ENCODE data around the gene RPL39. TPM values are rescaled to one million over a fixed set of nuclear protein-coding genes. Genes with fewer than 3 reads are reported as not detected.
A peak's percentile ranks its signal among the peaks of the same experiment; 100 is the strongest.

Gene RPL39
- total and polyA plus RNA-seq, 12 donors, result 1,035 to 6,428 (median 1,087) TPM

DNA sequence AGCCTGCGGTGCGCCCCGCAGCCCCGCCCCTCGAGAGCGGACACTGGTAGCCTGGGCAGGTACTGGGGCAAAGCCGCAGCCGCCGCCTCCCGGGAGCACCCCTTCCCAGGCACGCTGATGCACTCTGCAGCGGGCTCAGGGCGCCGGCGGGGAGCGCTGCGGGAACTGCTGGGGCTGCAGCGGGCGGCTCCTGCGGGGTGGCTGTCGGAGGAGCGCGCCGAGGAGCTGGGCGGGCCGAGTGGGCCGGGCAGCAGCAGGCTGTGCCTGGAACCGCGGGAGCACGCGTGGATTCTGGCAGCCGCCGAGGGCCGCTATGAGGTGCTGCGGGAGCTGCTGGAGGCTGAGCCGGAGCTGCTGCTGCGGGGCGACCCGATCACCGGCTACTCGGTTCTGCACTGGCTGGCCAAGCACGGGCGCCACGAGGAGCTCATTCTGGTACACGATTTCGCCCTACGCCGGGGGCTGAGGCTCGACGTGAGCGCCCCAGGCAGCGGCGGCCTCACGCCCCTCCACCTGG, 32.6 kb downstream of the RPL39 start:
- H3K27ac ChIP-seq, result peak overlapping the region in 2 of 10 donors; percentile 22 to 65
- TF ChIP-seq, protein P1, sequence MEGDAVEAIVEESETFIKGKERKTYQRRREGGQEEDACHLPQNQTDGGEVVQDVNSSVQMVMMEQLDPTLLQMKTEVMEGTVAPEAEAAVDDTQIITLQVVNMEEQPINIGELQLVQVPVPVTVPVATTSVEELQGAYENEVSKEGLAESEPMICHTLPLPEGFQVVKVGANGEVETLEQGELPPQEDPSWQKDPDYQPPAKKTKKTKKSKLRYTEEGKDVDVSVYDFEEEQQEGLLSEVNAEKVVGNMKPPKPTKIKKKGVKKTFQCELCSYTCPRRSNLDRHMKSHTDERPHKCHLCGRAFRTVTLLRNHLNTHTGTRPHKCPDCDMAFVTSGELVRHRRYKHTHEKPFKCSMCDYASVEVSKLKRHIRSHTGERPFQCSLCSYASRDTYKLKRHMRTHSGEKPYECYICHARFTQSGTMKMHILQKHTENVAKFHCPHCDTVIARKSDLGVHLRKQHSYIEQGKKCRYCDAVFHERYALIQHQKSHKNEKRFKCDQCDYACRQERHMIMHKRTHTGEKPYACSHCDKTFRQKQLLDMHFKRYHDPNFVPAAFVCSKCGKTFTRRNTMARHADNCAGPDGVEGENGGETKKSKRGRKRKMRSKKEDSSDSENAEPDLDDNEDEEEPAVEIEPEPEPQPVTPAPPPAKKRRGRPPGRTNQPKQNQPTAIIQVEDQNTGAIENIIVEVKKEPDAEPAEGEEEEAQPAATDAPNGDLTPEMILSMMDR (IDR thresholded peaks at IDR 0.05), result no peak
- H3K27me3 ChIP-seq, result peaks cover 0 to 24% (median 6%) of the 10 kb centered on the region in 7 donors
- peaks cover 0 to 47% (median 4%) of the 10 kb centered on the region in 9 donors for H3K4me1 ChIP-seq
- intact Hi-C loops (cut with DNase I), result no loop called here
- no peaks in the 10 kb centered on the region for H3K9me3 ChIP-seq
- DNase-seq (peak in 1 of 2 donors; percentile 23), ATAC-seq (peak; percentile 15 to 58 (median 38))
- WGBS, 2 donors, result 1% methylated on average over 15 to 43 of the region's 54 CpGs
- peak overlapping the region; percentile 14 to 62 (median 48) for H3K4me3 ChIP-seq
- H3K36me3 ChIP-seq, result no peaks in the 10 kb centered on the region

DNA sequence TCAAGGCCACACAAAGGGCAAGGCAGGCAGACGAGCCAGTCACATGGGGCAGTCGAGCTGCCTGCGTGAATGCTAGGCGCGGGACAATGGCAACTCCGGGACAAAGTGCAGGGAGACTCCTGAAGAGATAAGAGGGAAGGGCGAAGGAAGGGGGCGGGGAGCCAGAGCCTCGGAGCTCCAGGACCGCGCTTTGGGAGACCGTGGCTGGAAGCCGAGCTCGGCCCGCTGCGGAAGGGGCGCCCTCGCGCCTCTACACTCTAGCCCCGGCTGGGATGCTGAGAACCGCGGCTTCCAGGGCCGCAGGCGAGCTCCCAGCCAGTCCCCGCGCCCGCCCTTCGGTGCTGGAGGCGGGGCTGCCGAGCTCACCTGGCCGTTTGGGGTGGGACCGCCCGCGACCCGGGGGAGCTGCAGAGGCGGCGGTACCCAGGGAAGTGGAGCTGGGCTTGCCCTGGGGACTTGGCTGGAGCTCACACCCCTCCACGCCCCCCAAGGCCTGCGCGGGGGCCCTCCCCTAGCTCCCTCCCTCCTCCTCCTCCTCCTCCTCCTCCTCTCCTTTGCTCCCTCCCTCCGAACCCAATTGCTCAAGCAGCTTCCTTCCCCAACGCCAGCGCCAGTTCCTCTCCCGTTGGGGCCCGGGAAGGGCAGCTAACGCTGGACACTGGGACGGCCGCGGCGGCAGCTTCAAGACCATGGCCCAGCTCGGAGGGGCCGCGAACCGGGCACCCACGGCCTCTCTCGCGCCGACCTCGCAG, 33.3 kb downstream of the RPL39 start, which contains the start of gene SOWAHD:
Gene SOWAHD, plus strand, starts transcription at position 610 of the 752 bp plus-strand sequence. Its CDS starts 80 bp downstream, at position 690.
- intact Hi-C loops (cut with DNase I), result no loop called here
- H3K36me3 ChIP-seq, result no peaks in the 10 kb centered on the region
- H3K4me1 ChIP-seq, result peaks cover 0 to 49% (median 4%) of the 10 kb centered on the region in 9 donors
- ATAC-seq (peak; percentile 35 to 61 (median 55)), DNase-seq (peak in 1 of 2 donors; percentile 34)
- peaks cover 0 to 24% (median 6%) of the 10 kb centered on the region in 7 donors for H3K27me3 ChIP-seq
- 0% methylated on average over 47 to 50 of the region's 59 CpGs for WGBS, 2 donors
- TF ChIP-seq, protein P1 (IDR thresholded peaks at IDR 0.05), result no peak
- peak within 1 kb of the TSS; percentile 14 to 62 (median 48) for H3K4me3 ChIP-seq
- H3K27ac ChIP-seq, result peak within 1 kb of the TSS in 2 of 10 donors; percentile 22 to 65
- H3K9me3 ChIP-seq, result no peaks in the 10 kb centered on the region

DNA sequence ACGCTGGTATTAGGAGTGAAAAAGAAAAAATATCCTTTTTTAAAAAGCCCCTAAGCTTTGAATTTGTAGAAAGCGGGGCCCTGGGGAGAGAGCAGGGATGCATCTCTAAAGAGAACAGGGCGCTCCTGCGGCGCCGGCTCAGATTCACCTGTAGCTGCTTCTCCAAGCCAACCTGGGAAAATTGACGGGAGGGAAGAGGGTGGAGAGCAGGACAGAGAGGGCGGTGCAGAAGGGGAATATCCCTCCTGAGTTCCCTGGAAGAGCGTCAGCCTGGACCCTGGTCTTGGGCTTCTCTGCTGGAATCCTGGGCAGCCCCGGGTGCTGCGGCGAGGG, 33.8 kb downstream of the RPL39 start:
- intact Hi-C loops (cut with DNase I), result no loop called here
- H3K4me3 ChIP-seq, result peak overlapping the region in 8 of 10 donors; percentile 38 to 62 (median 50)
- peak overlapping the region in 1 of 10 donors; percentile 65 for H3K27ac ChIP-seq
- TF ChIP-seq, protein P1 (IDR thresholded peaks at IDR 0.05), result no peak
- H3K4me1 ChIP-seq, result peaks cover 0 to 49% (median 4%) of the 10 kb centered on the region in 9 donors
- no peaks in the 10 kb centered on the region for H3K36me3 ChIP-seq
- ATAC-seq, result no peak
- no peaks in the 10 kb centered on the region for H3K9me3 ChIP-seq
- no peak for DNase-seq
- 59 to 65% methylated on average over 12 of the region's 12 CpGs for WGBS, 2 donors
- H3K27me3 ChIP-seq, result peaks cover 0 to 24% (median 6%) of the 10 kb centered on the region in 7 donors

DNA sequence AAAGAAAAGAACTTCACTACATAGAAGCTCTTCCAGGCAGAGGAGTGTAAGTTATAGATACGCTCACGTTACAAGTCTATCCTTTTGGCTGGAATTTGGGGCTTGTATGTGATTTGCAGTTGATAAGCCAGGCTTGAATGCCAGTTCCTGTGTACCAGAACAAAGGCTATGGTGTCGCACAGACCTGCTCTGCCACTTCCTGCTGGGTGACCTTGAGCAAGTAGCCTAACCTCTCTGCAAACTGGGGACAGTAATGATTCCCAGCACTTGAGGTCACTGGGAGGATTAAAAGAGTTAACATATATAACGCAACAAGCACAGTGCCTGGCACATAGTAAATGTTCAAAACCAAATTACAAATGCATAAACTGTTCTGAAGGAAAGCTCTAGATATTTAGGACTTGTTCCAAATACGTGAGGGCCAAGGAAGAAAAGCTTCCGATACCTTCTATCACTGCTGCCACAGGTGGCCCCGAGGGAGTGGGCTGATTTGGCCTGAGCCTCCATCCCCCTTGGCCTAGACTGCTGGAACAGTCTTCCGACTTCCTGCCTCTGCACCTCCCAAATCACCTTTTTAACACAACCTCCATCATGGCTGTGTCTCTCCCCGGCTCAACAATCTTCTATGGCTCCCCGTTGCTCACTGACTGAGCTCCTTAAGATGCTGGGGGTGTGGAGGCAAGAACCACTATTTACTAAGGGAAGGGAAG, 34.3 kb downstream of the RPL39 start:
- no peaks in the 10 kb centered on the region for H3K36me3 ChIP-seq
- H3K4me3 ChIP-seq, result no peak overlapping the region
- H3K27ac ChIP-seq, result peak overlapping the region in 1 of 10 donors; percentile 63
- H3K9me3 ChIP-seq, result no peaks in the 10 kb centered on the region
- peaks cover 0 to 24% (median 6%) of the 10 kb centered on the region in 7 donors for H3K27me3 ChIP-seq
- intact Hi-C loops (cut with DNase I), result no loop called here
- DNase-seq, result no peak
- TF ChIP-seq, protein P1 (IDR thresholded peaks at IDR 0.05), result no peak
- ATAC-seq, result no peak
- WGBS, 2 donors, result 84 to 86% methylated on average over 10 of the region's 10 CpGs
- peaks cover 0 to 49% (median 4%) of the 10 kb centered on the region in 9 donors for H3K4me1 ChIP-seq
